K562 (cell line): Measurements from ENCODE around the gene RPS28. TPM values are rescaled to one million over a fixed set of nuclear protein-coding genes. Genes with fewer than 3 reads are reported as not detected.
A peak's percentile ranks its signal among the peaks of the same experiment; 100 is the strongest.

Source experiments
- EWSR1 ChIP-seq: fragments of 450-650 bp; IDR thresholded peaks from 2 replicates; pipeline ENCODE4 v1.6.1; 2018; ENCODE audit warnings: borderline replicate concordance, mild to moderate bottlenecking, low read depth, moderate library complexity; ENCODE audit not compliant: partially characterized antibody
- RBBP5 ChIP-seq: fragments of 200-600 bp; sonication (generic); IDR thresholded peaks from 2 replicates; pipeline ENCODE4 v1.6.1; 2012; ENCODE audit warnings: borderline replicate concordance, mild to moderate bottlenecking, low read length, control low read depth, inconsistent platforms; ENCODE audit not compliant: insufficient read depth, poor library complexity, severe bottlenecking
- RREB1 ChIP-seq: fragments of 250-450 bp; sonication (Bioruptor Pico); IDR thresholded peaks from 2 replicates; pipeline ENCODE4 v1.4.0; 2020
- ZBTB49 ChIP-seq: sonication (generic); formaldehyde crosslinking; IDR thresholded peaks from 2 replicates; pipeline ENCODE4 v1.8.0; 2022; ENCODE audit warnings: missing genetic modification reagents, mild to moderate bottlenecking, borderline replicate concordance
- ZNF280B ChIP-seq: fragments of 250-450 bp; sonication (Bioruptor Pico); IDR thresholded peaks from 2 replicates; pipeline ENCODE4 v1.5.1; 2021; ENCODE audit warnings: mild to moderate bottlenecking
- ZNF507 ChIP-seq: conservative IDR thresholded peaks from 2 replicates; pipeline ENCODE4 v1.6.1; 2017; ENCODE audit warnings: missing genetic modification characterization, missing compliant biosample characterization
- ZNF57 ChIP-seq: fragments of 450-650 bp; formaldehyde crosslinking; IDR thresholded peaks from 2 replicates; pipeline ENCODE4 v1.4.0; 2020; ENCODE audit warnings: mild to moderate bottlenecking, moderate library complexity
- polyA plus RNA-seq, 8 experiments: library from polyadenylated mRNA; depleted of rRNA in 4 of 8; stranded (reverse) in 5 of 8; unstranded in 3 of 8; fragments of >200 nt; fragmentation: Nextera tagmentation in 2 of 8; fragmentation: Illumina TruSeq in 1 of 8; extraction: Ambion mirVana in 2 of 8; extraction: Trizol in 1 of 8; gene quantifications; 2 replicates each; pipeline versions ENCODE4 v1.2.1 to v1.2.3, GENCODE V29; 2011 to 2014; ENCODE audit warnings: inconsistent platforms in 1 of 8, missing spikeins in 1 of 8
- total RNA-seq, 7 experiments: library from RNA; depleted of rRNA in 6 of 7; stranded (reverse); fragments of >200 nt in 6 of 7; fragmentation: Illumina TruSeq in 2 of 7; extraction: Trizol in 2 of 7; gene quantifications; 2 replicates each; pipeline versions ENCODE4 v1.2.1 to v1.2.3, GENCODE V29; 2011 to 2021; ENCODE audit warnings: low replicate concordance in 1 of 7
- TF ChIP-seq, protein P1 (sequence below): sonication (generic); formaldehyde crosslinking; IDR thresholded peaks from 2 replicates; pipeline ENCODE4 v1.8.0; 2022; ENCODE audit warnings: missing genetic modification reagents, mild to moderate bottlenecking, borderline replicate concordance
- TF ChIP-seq, protein P2 (sequence below): fragments of 450-650 bp; formaldehyde crosslinking; IDR thresholded peaks from 2 replicates; pipeline ENCODE4 v1.4.0; 2020; ENCODE audit warnings: mild to moderate bottlenecking, mixed read lengths
- TF ChIP-seq, protein P3 (sequence below): fragments of 450-650 bp; formaldehyde crosslinking; IDR thresholded peaks from 2 replicates; pipeline ENCODE4 v1.4.0; 2022; ENCODE audit warnings: missing genetic modification characterization

RPS28 gene
- total and polyA plus RNA-seq, 9 of the 15 experiments (the other 6 are each of a cell fraction or from before 2014, with no cell fraction given) = 165 to 2,827 (median 1,303) TPM

DNA sequence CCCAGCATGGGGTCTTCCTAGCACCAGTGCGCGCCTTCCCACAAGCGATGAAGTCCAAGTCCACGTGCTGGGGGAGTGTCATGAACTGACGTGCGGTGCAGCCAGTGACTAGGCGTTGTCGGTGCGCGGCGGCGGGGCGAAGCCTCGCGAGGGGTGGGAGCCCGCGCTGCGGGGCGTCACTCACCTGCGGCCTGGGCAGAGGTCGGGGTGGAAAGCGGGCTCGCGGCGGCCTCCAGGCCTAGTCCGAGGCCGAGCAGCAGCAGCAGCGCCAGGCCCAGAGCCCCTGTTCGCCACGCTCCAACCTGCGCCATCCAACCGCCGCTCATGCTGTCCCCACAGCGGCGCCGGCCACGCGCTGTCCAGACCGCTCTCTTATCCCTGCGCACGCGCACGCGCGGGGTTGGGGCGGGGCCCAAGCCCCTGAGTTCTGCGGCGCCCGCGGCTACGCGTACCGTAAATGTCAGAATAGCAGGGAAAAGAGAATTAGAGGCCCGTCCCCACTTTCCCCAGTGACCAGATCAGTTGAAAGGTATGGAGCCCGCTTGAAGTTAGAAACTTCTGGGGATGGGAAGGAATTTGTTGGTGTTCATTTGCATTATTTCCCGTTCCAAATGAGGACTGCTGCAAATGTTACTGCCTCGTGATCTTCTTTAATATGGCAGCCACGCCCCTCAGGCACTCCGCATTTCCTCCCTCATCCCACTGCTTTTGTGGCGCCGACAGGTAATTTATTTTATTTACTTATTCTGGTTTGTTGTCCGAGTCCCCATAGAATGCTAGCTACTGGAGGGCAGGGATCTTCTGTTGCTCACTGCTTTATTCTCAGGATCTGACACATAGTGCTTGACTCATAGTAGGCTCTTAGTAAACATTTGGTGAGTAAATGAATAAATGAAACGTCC is 13.1 kb upstream of the RPS28 start, which contains the start of gene CD320 (continued):
- TF ChIP-seq ZNF280B (CRISPR knock-in tag) = no peak
- TF ChIP-seq, protein P1, sequence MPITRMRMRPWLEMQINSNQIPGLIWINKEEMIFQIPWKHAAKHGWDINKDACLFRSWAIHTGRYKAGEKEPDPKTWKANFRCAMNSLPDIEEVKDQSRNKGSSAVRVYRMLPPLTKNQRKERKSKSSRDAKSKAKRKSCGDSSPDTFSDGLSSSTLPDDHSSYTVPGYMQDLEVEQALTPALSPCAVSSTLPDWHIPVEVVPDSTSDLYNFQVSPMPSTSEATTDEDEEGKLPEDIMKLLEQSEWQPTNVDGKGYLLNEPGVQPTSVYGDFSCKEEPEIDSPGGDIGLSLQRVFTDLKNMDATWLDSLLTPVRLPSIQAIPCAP (CRISPR knock-in tag) = no peak; the same call in 1 of the 2 replicates
- TF ChIP-seq RBBP5 = peak; percentile 76
- no peak for TF ChIP-seq EWSR1
- TF ChIP-seq RREB1 = no peak
- TF ChIP-seq, protein P2, sequence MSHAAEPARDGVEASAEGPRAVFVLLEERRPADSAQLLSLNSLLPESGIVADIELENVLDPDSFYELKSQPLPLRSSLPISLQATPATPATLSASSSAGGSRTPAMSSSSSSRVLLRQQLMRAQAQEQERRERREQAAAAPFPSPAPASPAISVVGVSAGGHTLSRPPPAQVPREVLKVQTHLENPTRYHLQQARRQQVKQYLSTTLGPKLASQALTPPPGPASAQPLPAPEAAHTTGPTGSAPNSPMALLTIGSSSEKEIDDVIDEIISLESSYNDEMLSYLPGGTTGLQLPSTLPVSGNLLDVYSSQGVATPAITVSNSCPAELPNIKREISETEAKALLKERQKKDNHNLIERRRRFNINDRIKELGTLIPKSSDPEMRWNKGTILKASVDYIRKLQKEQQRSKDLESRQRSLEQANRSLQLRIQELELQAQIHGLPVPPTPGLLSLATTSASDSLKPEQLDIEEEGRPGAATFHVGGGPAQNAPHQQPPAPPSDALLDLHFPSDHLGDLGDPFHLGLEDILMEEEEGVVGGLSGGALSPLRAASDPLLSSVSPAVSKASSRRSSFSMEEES = no peak
- no peak for TF ChIP-seq ZNF507 (tag)
- TF ChIP-seq ZBTB49 (CRISPR knock-in tag) = no peak
- TF ChIP-seq, protein P3, sequence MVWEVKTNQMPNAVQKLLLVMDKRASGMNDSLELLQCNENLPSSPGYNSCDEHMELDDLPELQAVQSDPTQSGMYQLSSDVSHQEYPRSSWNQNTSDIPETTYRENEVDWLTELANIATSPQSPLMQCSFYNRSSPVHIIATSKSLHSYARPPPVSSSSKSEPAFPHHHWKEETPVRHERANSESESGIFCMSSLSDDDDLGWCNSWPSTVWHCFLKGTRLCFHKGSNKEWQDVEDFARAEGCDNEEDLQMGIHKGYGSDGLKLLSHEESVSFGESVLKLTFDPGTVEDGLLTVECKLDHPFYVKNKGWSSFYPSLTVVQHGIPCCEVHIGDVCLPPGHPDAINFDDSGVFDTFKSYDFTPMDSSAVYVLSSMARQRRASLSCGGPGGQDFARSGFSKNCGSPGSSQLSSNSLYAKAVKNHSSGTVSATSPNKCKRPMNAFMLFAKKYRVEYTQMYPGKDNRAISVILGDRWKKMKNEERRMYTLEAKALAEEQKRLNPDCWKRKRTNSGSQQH (CRISPR knock-in tag) = peak; percentile 80; the same call in 1 of the 2 replicates
- TF ChIP-seq ZNF57 (CRISPR knock-in tag) = no peak
